ENCODE measurements around the gene GPR156. TPM values are rescaled to one million over a fixed set of nuclear protein-coding genes. Genes with fewer than 3 reads are reported as not detected.

Gene GPR156
- polyA plus RNA-seq, 1 donor (not counting 4 experiments of a cell fraction or from before 2014, with no cell fraction given) = 0.17 TPM

DNA sequence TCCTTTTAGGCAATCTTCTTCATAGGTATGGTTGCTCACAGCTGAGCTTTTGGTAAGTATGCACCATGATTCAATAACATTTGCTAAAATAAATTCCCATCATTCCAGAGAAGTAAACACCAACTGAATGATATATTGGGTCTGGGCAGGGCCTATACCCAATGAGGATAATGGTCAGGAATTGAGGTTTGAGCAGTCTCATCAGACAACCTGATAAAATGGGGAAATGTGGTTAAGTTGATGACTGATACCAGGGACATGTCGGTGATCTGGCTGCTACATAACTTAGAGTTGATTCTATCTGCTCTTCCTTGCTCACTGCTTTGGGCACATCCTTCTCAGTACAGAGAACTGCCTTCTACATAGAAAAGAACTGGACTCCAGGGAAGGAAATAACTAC is 92.9 kb downstream of the GPR156 start:
- peaks cover 15% of the 10 kb centered on the region for H3K4me1 ChIP-seq (ENCODE audit: control insufficient read depth, extremely low read depth, insufficient read depth, low read length)
- no peak overlapping the region for H3K4me2 ChIP-seq (ENCODE audit: control insufficient read depth, extremely low read depth, insufficient read depth, low read depth, low read length)
- no peaks in the 10 kb centered on the region for H3K9me1 ChIP-seq (ENCODE audit: control insufficient read depth, extremely low read depth, insufficient read depth, low read length)
- no peaks in the 10 kb centered on the region for H3K9me3 ChIP-seq (ENCODE audit: control insufficient read depth, low read depth, low read length)
- H3K36me3 ChIP-seq (ENCODE audit: control insufficient read depth in 2 of 2, extremely low read depth in 1 of 2, insufficient read depth in 2 of 2, low read length in 2 of 2) = no peaks in the 10 kb centered on the region
- H3K27ac ChIP-seq (ENCODE audit: control insufficient read depth, insufficient read depth, low read length) = no peak overlapping the region
- no peaks in the 10 kb centered on the region for H4K20me1 ChIP-seq (ENCODE audit: control insufficient read depth, extremely low read depth, insufficient read depth, low read length)
- DNase-seq (ENCODE audit: low read depth, low spot score) = no peak
- dilution Hi-C loops (cut with MboI; ENCODE audit: extremely low pct_ligation_motif_present, low sequenced_read_pairs) = no loop called here
- TF ChIP-seq, protein P1, sequence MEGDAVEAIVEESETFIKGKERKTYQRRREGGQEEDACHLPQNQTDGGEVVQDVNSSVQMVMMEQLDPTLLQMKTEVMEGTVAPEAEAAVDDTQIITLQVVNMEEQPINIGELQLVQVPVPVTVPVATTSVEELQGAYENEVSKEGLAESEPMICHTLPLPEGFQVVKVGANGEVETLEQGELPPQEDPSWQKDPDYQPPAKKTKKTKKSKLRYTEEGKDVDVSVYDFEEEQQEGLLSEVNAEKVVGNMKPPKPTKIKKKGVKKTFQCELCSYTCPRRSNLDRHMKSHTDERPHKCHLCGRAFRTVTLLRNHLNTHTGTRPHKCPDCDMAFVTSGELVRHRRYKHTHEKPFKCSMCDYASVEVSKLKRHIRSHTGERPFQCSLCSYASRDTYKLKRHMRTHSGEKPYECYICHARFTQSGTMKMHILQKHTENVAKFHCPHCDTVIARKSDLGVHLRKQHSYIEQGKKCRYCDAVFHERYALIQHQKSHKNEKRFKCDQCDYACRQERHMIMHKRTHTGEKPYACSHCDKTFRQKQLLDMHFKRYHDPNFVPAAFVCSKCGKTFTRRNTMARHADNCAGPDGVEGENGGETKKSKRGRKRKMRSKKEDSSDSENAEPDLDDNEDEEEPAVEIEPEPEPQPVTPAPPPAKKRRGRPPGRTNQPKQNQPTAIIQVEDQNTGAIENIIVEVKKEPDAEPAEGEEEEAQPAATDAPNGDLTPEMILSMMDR (optimal IDR thresholded peaks at IDR 0.05 in 1 of 3, IDR thresholded peaks at IDR 0.05 in 1 of 3, conservative IDR thresholded peaks at IDR 0.05 in 1 of 3; ENCODE audit: extremely low read depth in 1 of 3, insufficient read depth in 2 of 3, low read length in 3 of 3) = no peak
- TF ChIP-seq EZH2 (IDR thresholded peaks at IDR 0.05; ENCODE audit: low read length) = no peak
- no peaks in the 10 kb centered on the region for H3K79me2 ChIP-seq (ENCODE audit: control insufficient read depth, insufficient read depth, low read length)
- H3K4me3 ChIP-seq (ENCODE audit: control insufficient read depth in 2 of 3, extremely low read depth in 1 of 3, insufficient read depth in 2 of 3, low read depth in 1 of 3, low read length in 3 of 3) = no peak overlapping the region
- peak; percentile 51 for FAIRE-seq
- H3K27me3 ChIP-seq (ENCODE audit: control insufficient read depth, extremely low read depth, insufficient read depth, low read length) = no peaks in the 10 kb centered on the region
- H2AFZ ChIP-seq (ENCODE audit: control insufficient read depth, low read length) = no peak overlapping the region
- H3K9ac ChIP-seq (ENCODE audit: control insufficient read depth, extremely low read depth, insufficient read depth, low read length) = no peak overlapping the region

DNA sequence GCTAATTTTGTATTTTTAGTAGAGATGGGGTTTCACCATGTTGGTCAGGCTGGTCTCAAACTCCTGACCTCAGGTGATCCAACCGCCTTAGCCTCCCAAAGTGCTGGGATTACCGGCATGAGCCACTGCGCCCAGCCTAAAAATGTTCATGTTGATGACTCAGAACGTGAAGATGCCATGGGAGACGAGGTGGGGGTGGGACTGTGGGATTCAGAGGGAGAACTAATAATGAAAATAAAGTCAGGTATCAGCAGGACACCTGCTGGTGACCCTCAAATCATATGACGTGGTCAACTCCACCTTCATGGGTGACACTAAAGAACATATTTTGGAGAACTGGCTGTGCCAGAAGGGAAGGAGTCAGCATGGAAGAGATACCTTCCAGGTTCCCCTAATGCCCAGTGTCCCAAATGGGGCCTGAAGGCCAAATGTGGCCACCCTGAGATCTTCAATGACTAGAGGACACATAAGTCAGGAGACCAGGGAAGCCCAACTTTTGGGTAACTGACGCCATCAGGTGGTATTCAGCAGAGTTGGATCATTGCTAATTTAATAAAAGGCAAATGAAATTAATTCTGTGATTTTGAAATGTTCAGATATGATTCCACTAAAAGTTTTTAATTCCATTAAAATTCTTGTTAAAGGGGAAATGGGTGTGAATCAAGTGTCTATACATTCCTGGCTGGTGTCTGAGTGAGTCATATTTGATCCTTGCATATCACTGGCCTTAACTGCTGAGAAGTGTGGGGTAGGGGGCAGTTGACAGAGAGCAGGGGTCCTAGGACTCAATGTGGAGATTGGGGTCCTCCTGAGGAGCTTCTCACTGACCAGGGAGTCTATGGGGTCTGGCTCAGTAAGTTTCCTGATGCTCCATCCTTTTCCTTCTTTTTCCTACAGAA is 102.2 kb downstream of the GPR156 start:
- Histone ChIP-seq H3K36me3 (ENCODE audit: control insufficient read depth in 2 of 2, extremely low read depth in 1 of 2, insufficient read depth in 2 of 2, low read length in 2 of 2) (no peaks in the 10 kb centered on the region), H3K9ac (ENCODE audit: control insufficient read depth, extremely low read depth, insufficient read depth, low read length) (no peak overlapping the region), H2AFZ (ENCODE audit: control insufficient read depth, low read length) (no peak overlapping the region), H3K4me2 (ENCODE audit: control insufficient read depth, extremely low read depth, insufficient read depth, low read depth, low read length) (peak overlapping the region; percentile 1), H3K9me3 (ENCODE audit: control insufficient read depth, low read depth, low read length) (no peaks in the 10 kb centered on the region), H3K9me1 (ENCODE audit: control insufficient read depth, extremely low read depth, insufficient read depth, low read length) (no peaks in the 10 kb centered on the region), H3K4me1 (ENCODE audit: control insufficient read depth, extremely low read depth, insufficient read depth, low read length) (peaks cover 30% of the 10 kb centered on the region), H4K20me1 (ENCODE audit: control insufficient read depth, extremely low read depth, insufficient read depth, low read length) (no peaks in the 10 kb centered on the region), H3K27ac (ENCODE audit: control insufficient read depth, insufficient read depth, low read length) (no peak overlapping the region), H3K27me3 (ENCODE audit: control insufficient read depth, extremely low read depth, insufficient read depth, low read length) (no peaks in the 10 kb centered on the region), H3K4me3 (ENCODE audit: control insufficient read depth in 2 of 3, extremely low read depth in 1 of 3, insufficient read depth in 2 of 3, low read depth in 1 of 3, low read length in 3 of 3) (no peak overlapping the region), H3K79me2 (ENCODE audit: control insufficient read depth, insufficient read depth, low read length) (no peaks in the 10 kb centered on the region)
- peak; percentile 32 for FAIRE-seq
- DNase-seq (ENCODE audit: low read depth, low spot score) = no peak
- dilution Hi-C loops (cut with MboI; ENCODE audit: extremely low pct_ligation_motif_present, low sequenced_read_pairs) = no loop called here
- TF ChIP-seq, protein P1 (optimal IDR thresholded peaks at IDR 0.05 in 1 of 3, IDR thresholded peaks at IDR 0.05 in 1 of 3, conservative IDR thresholded peaks at IDR 0.05 in 1 of 3; ENCODE audit: extremely low read depth in 1 of 3, insufficient read depth in 2 of 3, low read length in 3 of 3) = peak in 2 of 3 experiments; percentile 46 to 52
- no peak for TF ChIP-seq EZH2 (IDR thresholded peaks at IDR 0.05; ENCODE audit: low read length)

All from keratinocyte (primary cell).